SU-DHL-6 (cell line): ENCODE results near the gene ZNF616.

Source experiments
- H2AFZ ChIP-seq: fragments of 200-600 bp; sonication (generic); 2 replicates; pipeline ENCODE4 v1.6.1; 2014; ENCODE audit warnings: low read depth, mild to moderate bottlenecking, moderate library complexity, mixed read lengths, antibody characterized with exemption, low read length; ENCODE audit not compliant: severe bottlenecking
- H3F3A ChIP-seq: fragments of 200-600 bp; shearing (Covaris generic); 2 replicates; pipeline ENCODE4 v1.6.0; 2016; ENCODE audit warnings: antibody characterized with exemption, mild to moderate bottlenecking; ENCODE audit not compliant: insufficient read depth
- H3K27ac ChIP-seq: fragments of 200-600 bp; sonication (generic); 2 replicates; pipeline ENCODE4 v1.5.1; 2016; ENCODE audit warnings: low read depth, mild to moderate bottlenecking, low read length, moderate library complexity, mixed read lengths
- H3K27me3 ChIP-seq: fragments of 200-600 bp; sonication (generic), shearing (Covaris generic); 2 replicates; pipeline ENCODE4 v1.6.0; 2014; ENCODE audit warnings: mild to moderate bottlenecking, low read length
- H3K36me3 ChIP-seq: fragments of 200-600 bp; sonication (generic); 2 replicates; pipeline ENCODE4 v1.6.1; 2014; ENCODE audit warnings: mild to moderate bottlenecking, low read length, mixed read lengths
- H3K4me2 ChIP-seq: fragments of 300-600, 200-600 bp; shearing (Covaris generic), sonication (generic); 2 replicates; pipeline ENCODE4 v1.6.0; 2014; ENCODE audit warnings: low read length, low read depth, mild to moderate bottlenecking; ENCODE audit not compliant: poor library complexity, severe bottlenecking
- H3K4me3 ChIP-seq: fragments of 200-600 bp; sonication (generic); 2 replicates; pipeline ENCODE4 v1.5.1; 2014; ENCODE audit warnings: antibody characterized with exemption, low read length, mild to moderate bottlenecking, mixed read lengths; ENCODE audit not compliant: insufficient read depth, poor library complexity, severe bottlenecking
- H3K79me2 ChIP-seq: fragments of 200-600 bp; sonication (generic); 2 replicates; pipeline ENCODE4 v1.6.1; 2014; ENCODE audit warnings: mild to moderate bottlenecking, low read length, moderate library complexity; ENCODE audit not compliant: insufficient read depth
- H3K9ac ChIP-seq: fragments of 200-600 bp; sonication (generic); 2 replicates; pipeline ENCODE4 v1.7.0; 2014; ENCODE audit warnings: mild to moderate bottlenecking, low read length
- H3K9me2 ChIP-seq: fragments of 200-600 bp; sonication (generic); replicated peaks from 2 replicates; pipeline ENCODE4 v1.6.1; 2014; ENCODE audit warnings: low read length; ENCODE audit not compliant: insufficient read depth
- H3K9me3 ChIP-seq: fragments of 200-600 bp; sonication (generic); 2 replicates; pipeline ENCODE4 v1.6.1; 2014; ENCODE audit warnings: low read length, mixed read lengths; ENCODE audit not compliant: insufficient read depth
- H4K20me1 ChIP-seq: fragments of 200-600 bp; sonication (generic); 2 replicates; pipeline ENCODE4 v1.6.1; 2014; ENCODE audit warnings: low read depth, mild to moderate bottlenecking, antibody characterized with exemption, low read length, moderate library complexity, mixed read lengths
- EZH2phosphoT487 ChIP-seq: fragments of 200-600 bp; sonication (generic), shearing (Covaris generic); conservative IDR thresholded peaks from 2 replicates; pipeline ENCODE4 v1.6.1; 2018; ENCODE audit warnings: mild to moderate bottlenecking, antibody characterized with exemption, low read length, moderate library complexity, mixed read lengths
- TF ChIP-seq, protein P1 (sequence below): fragments of 200-600 bp; sonication (generic); IDR thresholded peaks from one replicate; pipeline ENCODE4 v1.5.1; 2017; ENCODE audit warnings: antibody characterized with exemption, mild to moderate bottlenecking, low read length, moderate library complexity; ENCODE audit not compliant: insufficient read depth, poor library complexity, severe bottlenecking

The ZNF616 gene

DNA sequence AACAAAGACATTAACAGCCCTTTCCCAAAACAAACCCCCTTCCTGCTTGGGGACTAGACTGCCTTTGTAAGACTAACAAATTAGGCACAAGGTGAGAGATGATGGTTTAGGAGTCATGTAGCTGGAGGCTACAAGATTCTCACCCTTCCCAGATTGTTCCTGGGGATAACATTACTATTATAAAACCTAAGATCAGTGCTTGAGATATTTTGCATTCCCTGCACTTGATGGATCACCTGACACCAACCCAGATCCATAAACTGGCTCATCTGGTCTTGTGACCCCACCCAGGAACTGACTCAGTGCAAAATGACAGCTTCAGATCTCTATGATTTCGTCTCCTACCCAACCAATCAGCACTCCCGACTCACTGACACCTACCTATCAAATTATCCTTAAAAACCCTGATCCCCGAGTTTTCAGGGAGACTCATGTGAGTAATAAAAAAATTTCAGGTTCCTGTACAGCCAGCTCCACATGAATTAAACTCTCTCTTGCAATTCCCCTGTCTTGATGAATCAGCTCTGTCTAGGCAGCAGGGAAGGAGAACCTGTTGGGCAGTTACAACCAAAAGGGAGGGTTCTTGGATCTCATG is 2.4 kb upstream of the ZNF616 start:
- Histone ChIP-seq H3K9me3 (no peaks in the 10 kb centered on the region; the same call in 1 of the 2 replicates), H4K20me1 (no peaks in the 10 kb centered on the region), H3F3A (peaks cover 4% of the 10 kb centered on the region; the same call in 1 of the 2 replicates), H3K4me3 (no peak overlapping the region), H3K36me3 (no peaks in the 10 kb centered on the region), H3K9me2 (no peaks in the 10 kb centered on the region), H3K27me3 (no peaks in the 10 kb centered on the region), H2AFZ (no peak overlapping the region), H3K27ac (no peak overlapping the region), H3K9ac (no peak overlapping the region), H3K4me2 (no peak overlapping the region), H3K79me2 (peaks cover 18% of the 10 kb centered on the region)
- TF ChIP-seq, protein P1, sequence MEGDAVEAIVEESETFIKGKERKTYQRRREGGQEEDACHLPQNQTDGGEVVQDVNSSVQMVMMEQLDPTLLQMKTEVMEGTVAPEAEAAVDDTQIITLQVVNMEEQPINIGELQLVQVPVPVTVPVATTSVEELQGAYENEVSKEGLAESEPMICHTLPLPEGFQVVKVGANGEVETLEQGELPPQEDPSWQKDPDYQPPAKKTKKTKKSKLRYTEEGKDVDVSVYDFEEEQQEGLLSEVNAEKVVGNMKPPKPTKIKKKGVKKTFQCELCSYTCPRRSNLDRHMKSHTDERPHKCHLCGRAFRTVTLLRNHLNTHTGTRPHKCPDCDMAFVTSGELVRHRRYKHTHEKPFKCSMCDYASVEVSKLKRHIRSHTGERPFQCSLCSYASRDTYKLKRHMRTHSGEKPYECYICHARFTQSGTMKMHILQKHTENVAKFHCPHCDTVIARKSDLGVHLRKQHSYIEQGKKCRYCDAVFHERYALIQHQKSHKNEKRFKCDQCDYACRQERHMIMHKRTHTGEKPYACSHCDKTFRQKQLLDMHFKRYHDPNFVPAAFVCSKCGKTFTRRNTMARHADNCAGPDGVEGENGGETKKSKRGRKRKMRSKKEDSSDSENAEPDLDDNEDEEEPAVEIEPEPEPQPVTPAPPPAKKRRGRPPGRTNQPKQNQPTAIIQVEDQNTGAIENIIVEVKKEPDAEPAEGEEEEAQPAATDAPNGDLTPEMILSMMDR = no peak
- TF ChIP-seq EZH2phosphoT487 = no peak

- Histone ChIP-seq H3K9ac (no peak overlapping the region), H2AFZ (no peak overlapping the region), H3K9me2 (no peaks in the 10 kb centered on the region), H3K36me3 (no peaks in the 10 kb centered on the region), H3K27ac (no peak overlapping the region), H3K27me3 (no peaks in the 10 kb centered on the region), H3F3A (peaks cover 4% of the 10 kb centered on the region; the same call in 1 of the 2 replicates), H4K20me1 (no peaks in the 10 kb centered on the region), H3K79me2 (peaks cover 23% of the 10 kb centered on the region), H3K4me2 (no peak overlapping the region), H3K9me3 (no peaks in the 10 kb centered on the region; the same call in 1 of the 2 replicates), H3K4me3 (no peak overlapping the region)
- TF ChIP-seq, protein P1 = no peak
- TF ChIP-seq EZH2phosphoT487 = no peak
These were observed 1.5 kb upstream of the ZNF616 start for GRCh38 chr19:52141203-52141602.

DNA sequence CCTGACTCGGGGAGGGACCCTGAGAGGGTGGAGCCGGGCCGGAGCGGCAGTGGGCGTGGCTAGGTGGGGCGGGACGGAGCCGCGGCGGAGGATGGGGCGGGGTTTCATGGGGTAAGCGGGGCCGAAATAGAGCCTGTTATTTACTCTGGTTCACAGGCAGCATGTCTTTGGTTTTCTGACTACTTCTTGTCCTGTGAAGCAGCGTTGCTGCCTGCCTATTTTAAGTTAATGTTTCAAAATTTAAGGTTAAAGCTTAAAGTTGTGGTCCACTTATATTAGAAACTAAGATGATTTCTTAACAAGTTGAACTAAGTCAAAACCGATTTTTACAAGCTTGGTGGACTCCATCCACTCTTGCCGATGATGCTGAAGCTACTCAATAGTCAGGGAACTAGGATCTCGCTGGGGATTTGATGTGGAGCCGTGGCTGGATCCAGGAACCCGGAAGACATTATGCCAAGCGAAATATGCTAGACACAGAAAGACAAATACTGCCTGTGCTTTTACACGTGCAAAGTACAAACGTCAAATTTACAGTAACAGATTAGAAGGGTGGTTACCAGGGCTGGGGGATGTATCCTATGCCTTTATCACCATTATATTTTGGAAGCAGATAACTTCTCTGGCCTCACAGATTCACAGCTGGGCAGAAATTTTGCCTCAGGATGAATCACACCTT is 433 bp upstream of the ZNF616 start:
- Histone ChIP-seq H3K4me3 (peak overlapping the region; percentile 67), H3K36me3 (no peaks in the 10 kb centered on the region), H3K27ac (no peak overlapping the region), H3F3A (peaks cover 4% of the 10 kb centered on the region; the same call in 1 of the 2 replicates), H3K9ac (peak overlapping the region; percentile 72), H3K27me3 (no peaks in the 10 kb centered on the region), H3K4me2 (peak overlapping the region; percentile 48), H3K79me2 (peaks cover 31% of the 10 kb centered on the region), H2AFZ (peak overlapping the region; percentile 94), H4K20me1 (no peaks in the 10 kb centered on the region), H3K9me2 (no peaks in the 10 kb centered on the region), H3K9me3 (peaks cover 4% of the 10 kb centered on the region; the same call in 1 of the 2 replicates)
- TF ChIP-seq EZH2phosphoT487 = no peak
- TF ChIP-seq, protein P1 = no peak
